A549 (cell line): ENCODE data around the gene RAPGEF3.

ENCODE experiments used
- CTCF ChIP-seq: fragments of >200 bp; sonication (Bioruptor Twin); formaldehyde crosslinking; IDR thresholded peaks from 3 replicates; pipeline ENCODE4 v1.5.1; 2016
- HOXA7 ChIP-seq: fragments of 250-450 bp; sonication (Bioruptor Pico); IDR thresholded peaks from 2 replicates; pipeline ENCODE4 v1.5.0; 2020; ENCODE audit warnings: mild to moderate bottlenecking, moderate library complexity
- MAX ChIP-seq: IDR thresholded peaks from 2 replicates; pipeline ENCODE4 v1.6.1; 2012
- MYC ChIP-seq: IDR thresholded peaks from 2 replicates; pipeline ENCODE4 v1.6.1; 2012; ENCODE audit warnings: mild to moderate bottlenecking, inconsistent platforms, low read length, improper control_type of control experiment, borderline replicate concordance
- RFX5 ChIP-seq: fragments of 450-650 bp; IDR thresholded peaks from 2 replicates; pipeline ENCODE4 v1.7.1; 2014; ENCODE audit warnings: antibody characterized with exemption, mild to moderate bottlenecking, moderate library complexity
- RNF2 ChIP-seq: fragments of 200-600 bp; sonication (generic); IDR thresholded peaks from 2 replicates; pipeline ENCODE4 v1.6.1; 2016; ENCODE audit warnings: low read depth, mild to moderate bottlenecking, antibody characterized with exemption, moderate library complexity, borderline replicate concordance
- ZSCAN20 ChIP-seq: fragments of 250-450 bp; sonication (Bioruptor Pico); IDR thresholded peaks from 2 replicates; pipeline ENCODE4 v1.8.0; 2022; ENCODE audit warnings: mild to moderate bottlenecking, moderate library complexity

- TF ChIP-seq MAX (no peak), CTCF (no peak), RFX5 (no peak), MYC (no peak), HOXA7 (CRISPR knock-in tag) (no peak), ZSCAN20 (no peak), RNF2 (no peak)
These were observed 23.8 kb downstream of the RAPGEF3 start for GRCh38 chr12:47734725-47735480.
